ENCODE measurements around the gene SEPTIN6.

Gene SEPTIN6

DNA sequence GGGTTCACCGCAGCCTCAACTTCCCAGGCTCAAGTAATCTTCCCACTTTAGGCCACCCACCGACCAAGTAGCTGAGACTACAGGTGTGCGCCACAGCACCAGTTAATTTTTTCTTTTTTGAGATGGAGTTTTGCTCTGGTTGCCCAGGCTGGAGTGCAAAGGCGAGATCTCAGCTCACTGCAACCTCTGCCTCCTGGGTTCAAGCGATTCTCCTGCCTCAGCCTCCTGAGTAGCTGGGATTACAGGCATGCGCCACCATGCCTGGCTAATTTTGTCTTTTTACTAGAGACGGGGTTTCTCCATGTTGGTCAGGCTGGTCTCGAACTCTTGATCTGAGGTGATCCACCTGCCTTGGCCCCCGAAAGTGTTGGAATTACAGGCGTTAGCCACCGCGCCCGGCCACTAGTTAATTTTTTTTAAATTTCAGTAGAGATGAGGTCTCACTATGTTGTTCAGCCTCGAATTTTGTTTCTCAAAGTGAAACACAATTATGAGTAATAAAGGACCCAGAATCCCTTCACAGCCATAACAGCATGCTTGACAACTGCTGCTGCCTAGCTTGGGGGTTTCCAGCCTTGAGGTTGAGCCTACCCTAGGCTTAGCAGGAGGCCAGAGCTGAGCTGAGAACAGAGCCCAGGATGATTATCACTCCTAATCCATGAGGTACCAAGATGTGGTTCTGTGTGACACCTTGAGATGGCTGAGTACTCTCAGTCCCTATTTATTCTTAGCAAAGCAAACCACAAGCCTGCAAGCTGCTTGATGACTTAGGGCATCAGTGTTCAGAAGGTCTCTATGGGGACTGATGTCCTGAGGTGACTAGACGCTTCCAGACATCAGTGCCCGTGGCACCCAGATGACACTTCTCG, 45.2 kb downstream of the SEPTIN6 start:
- DNase-seq = no peak

DNA sequence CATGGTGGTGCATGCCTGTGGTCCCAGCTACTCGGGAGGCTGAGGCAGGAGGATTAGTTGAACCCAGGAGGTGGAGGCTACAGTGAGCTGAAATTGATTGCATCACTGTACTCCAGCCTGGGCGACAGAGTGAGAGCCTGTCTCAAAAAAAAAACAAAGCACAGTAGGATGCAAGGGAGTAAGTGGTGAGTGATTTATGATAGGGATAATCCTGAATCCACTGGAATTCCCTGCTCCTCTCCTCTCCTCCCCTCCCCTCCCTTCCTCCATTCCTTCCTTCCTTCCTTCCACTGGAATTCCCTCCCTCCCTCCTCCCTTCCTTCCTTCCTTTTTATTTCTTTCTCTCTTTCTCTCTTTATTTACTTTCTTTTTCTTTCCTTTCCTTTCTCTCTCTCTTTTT, 45.9 kb downstream of the SEPTIN6 start:
- DNase-seq = no peak

DNA sequence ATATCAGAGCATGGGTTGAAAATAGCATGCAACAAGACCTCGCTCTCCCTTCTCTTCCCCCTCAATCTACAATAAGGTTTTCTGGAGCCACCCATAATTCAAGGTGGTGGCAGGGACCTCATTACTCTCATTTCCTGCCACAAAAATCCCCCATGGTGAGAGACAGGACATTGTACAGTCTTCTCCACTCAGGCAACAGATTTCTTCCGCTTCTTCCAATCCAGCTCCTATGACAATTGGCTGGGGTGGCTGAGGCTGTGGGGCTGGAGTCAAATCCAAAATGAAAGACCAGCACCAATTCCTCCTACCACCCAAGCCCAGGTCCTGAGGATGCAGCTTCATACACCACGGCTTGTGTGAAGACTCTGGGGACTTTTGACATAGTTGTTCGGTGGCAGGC, 46.5 kb downstream of the SEPTIN6 start:
- DNase-seq = no peak

DNA sequence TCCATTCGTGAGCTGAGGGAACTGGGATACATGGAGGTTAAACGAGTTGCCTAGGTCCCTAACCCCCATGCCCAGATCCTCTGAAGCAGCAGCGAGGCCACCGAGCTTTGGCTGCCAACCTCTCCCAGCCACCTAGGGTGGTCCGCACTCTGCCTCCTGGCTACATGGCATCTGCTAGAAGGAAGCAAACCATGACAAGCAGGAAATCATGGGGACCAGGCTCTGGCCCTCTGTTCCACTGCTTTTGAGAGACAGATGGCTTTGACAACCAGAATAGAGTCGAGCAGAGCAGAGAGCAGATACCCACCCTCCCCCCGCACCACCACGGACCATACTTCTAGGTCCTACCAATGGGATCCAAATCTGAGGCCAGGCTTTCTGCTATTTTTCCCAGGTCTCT, 49.3 kb downstream of the SEPTIN6 start:
- no peak for DNase-seq

Measured in SIG-M5 (cell line).